GM23248 (cell line): ENCODE data around the gene DRG1. TPM values are rescaled to one million over a fixed set of nuclear protein-coding genes. Genes with fewer than 3 reads are reported as not detected.
"Not testable (repeated sequence)": the region's sequence is repeated elsewhere in the genome, so short reads cannot be mapped to it uniquely, and the experiment has no call there.

Source experiments
- DNase-seq: peaks from one replicate; pipeline ENCODE4 v3.0.0-alpha.2; 2015
- H2AFZ ChIP-seq: fragments of 200-600 bp; sonication (generic); 2 replicates; pipeline ENCODE4 v1.6.1; 2016; ENCODE audit warnings: antibody characterized with exemption
- H3F3A ChIP-seq: fragments of 200-600 bp; sonication (generic); 2 replicates; pipeline ENCODE4 v1.6.1; 2016; ENCODE audit warnings: mild to moderate bottlenecking, antibody characterized with exemption, mixed run types; ENCODE audit not compliant: insufficient read depth
- H3K27ac ChIP-seq: fragments of 200-600 bp; sonication (generic); 2 replicates; pipeline ENCODE4 v1.5.1; 2016; ENCODE audit warnings: mild to moderate bottlenecking
- H3K27me3 ChIP-seq: fragments of 200-600 bp; sonication (generic); replicated peaks from 2 replicates; pipeline ENCODE4 v1.6.1; 2016; ENCODE audit warnings: mild to moderate bottlenecking; ENCODE audit not compliant: insufficient read depth
- H3K36me3 ChIP-seq: fragments of 200-600 bp; sonication (generic); 2 replicates; pipeline ENCODE4 v1.6.1; 2016; ENCODE audit warnings: low read depth, mild to moderate bottlenecking
- H3K4me1 ChIP-seq: fragments of 200-600 bp; sonication (generic); 2 replicates; pipeline ENCODE4 v1.6.1; 2016; ENCODE audit warnings: mild to moderate bottlenecking; ENCODE audit not compliant: insufficient read depth
- H3K4me2 ChIP-seq: fragments of 200-600 bp; sonication (generic); one replicate; pipeline ENCODE4 v1.6.1; 2016; ENCODE audit warnings: mild to moderate bottlenecking; ENCODE audit not compliant: unreplicated experiment
- H3K4me3 ChIP-seq: fragments of 200-600 bp; sonication (generic); 2 replicates; pipeline ENCODE4 v1.5.1; 2016; ENCODE audit warnings: mild to moderate bottlenecking
- H3K79me2 ChIP-seq: fragments of 200-600 bp; sonication (generic); 2 replicates; pipeline ENCODE4 v1.6.1; 2016; ENCODE audit warnings: mild to moderate bottlenecking; ENCODE audit not compliant: insufficient read depth
- H3K9ac ChIP-seq: fragments of 200-600 bp; sonication (generic); 2 replicates; pipeline ENCODE4 v1.6.1; 2016; ENCODE audit warnings: mild to moderate bottlenecking
- H3K9me2 ChIP-seq: fragments of 200-600 bp; sonication (generic); 2 replicates; pipeline ENCODE4 v1.6.1; 2016; ENCODE audit warnings: mixed run types, mild to moderate bottlenecking, moderate library complexity; ENCODE audit not compliant: insufficient read depth
- H3K9me3 ChIP-seq: fragments of 200-600 bp; sonication (generic); one replicate; pipeline ENCODE4 v1.6.1; 2017; ENCODE audit warnings: low read depth
- H4K20me1 ChIP-seq: fragments of 200-600 bp; sonication (generic); 2 replicates; pipeline ENCODE4 v1.6.0; 2016; ENCODE audit not compliant: insufficient read depth
- EZH2 ChIP-seq: fragments of 200-600 bp; sonication (generic); IDR thresholded peaks from 2 replicates; pipeline ENCODE4 v1.6.1; 2018; ENCODE audit warnings: antibody characterized with exemption, mild to moderate bottlenecking; ENCODE audit not compliant: insufficient read depth, poor library complexity, severe bottlenecking
- EZH2phosphoT487 ChIP-seq: fragments of 200-600 bp; sonication (generic); IDR thresholded peaks from 2 replicates; pipeline ENCODE4 v1.6.1; 2018; ENCODE audit warnings: antibody characterized with exemption, moderate library complexity, mild to moderate bottlenecking, low read depth; ENCODE audit not compliant: insufficient read depth
- WGBS, 2 experiments: methylation state at CpG; one replicate each; pipeline ENCODE4 v1.1.6; 2015 to 2017; ENCODE audit warnings: low lambda C conversion rate in 2 of 2, low coverage in 1 of 2; ENCODE audit errors: missing lambda C conversion rate in 2 of 2; 5-methylcytosine and 5-hydroxymethylcytosine counted together
- in situ Hi-C: fragments of 300-500 bp; cut with MboI; formaldehyde crosslinking; loops from 2 replicates; pipeline ENCODE4 v1.15.0; 2020
- polyA plus RNA-seq: library from polyadenylated mRNA; unstranded; fragments of >200 nt; fragmentation: Nextera tagmentation; extraction: Ambion mirVana; gene quantifications from 2 replicates; pipeline ENCODE4 v1.2.1, GENCODE V29; 2016
- small RNA-seq: library from RNA; depleted of rRNA; stranded (forward); fragments of <200 nt; gene quantifications from one replicate; pipeline ENCODE3, GENCODE V24; 2014; ENCODE audit warnings: low read depth, low replicate concordance
- total RNA-seq: library from RNA; depleted of rRNA; stranded (reverse); fragments of >200 nt; shearing (Covaris generic); gene quantifications from 2 replicates; pipeline ENCODE4 v1.2.3, GENCODE V29; 2014; rRNA removed

Gene DRG1
- total and polyA plus RNA-seq, 2 experiments from 2014 or later, result 65.0 to 79.7 TPM

- Histone ChIP-seq H3K4me1 (peaks cover 15% of the 10 kb centered on the region), H2AFZ (no peak overlapping the region), H3K9me3 (no peaks in the 10 kb centered on the region), H3K9ac (no peak overlapping the region), H3K27ac (0 out of 2 replicates have a peak overlapping the region, but pooled peaks have one; percentile 47), H3K36me3 (peaks cover 28% of the 10 kb centered on the region), H3K79me2 (peaks cover 90% of the 10 kb centered on the region), H3K4me3 (no peak overlapping the region), H3F3A (peaks cover 21% of the 10 kb centered on the region), H3K27me3 (no peaks in the 10 kb centered on the region), H3K9me2 (no peaks in the 10 kb centered on the region), H3K4me2 (no peak overlapping the region), H4K20me1 (0 out of 2 replicates have a peak, but pooled peaks cover 4% of the 10 kb centered on the region)
- in situ Hi-C loops, result no loop called here
- TF ChIP-seq EZH2 (no peak), EZH2phosphoT487 (no peak)
- no peak for DNase-seq
- WGBS, 2 experiments, result 97 to 100% methylated on average over 3 of the region's 3 CpGs
Measured at GRCh38 chr22:31475800-31476199, 76.4 kb downstream of the DRG1 start.

GRCh38 chr22:31477329-31477728 is 77.9 kb downstream of the DRG1 start:
- H3K4me1 ChIP-seq, result peaks cover 15% of the 10 kb centered on the region
- no peak overlapping the region for H3K4me2 ChIP-seq
- peaks cover 39% of the 10 kb centered on the region for H3K36me3 ChIP-seq
- TF ChIP-seq EZH2 (no peak), EZH2phosphoT487 (no peak)
- in situ Hi-C loops, result no loop called here
- H4K20me1 ChIP-seq, result 0 out of 2 replicates have a peak, but pooled peaks cover 4% of the 10 kb centered on the region
- DNase-seq, result no peak
- H3K27me3 ChIP-seq, result no peaks in the 10 kb centered on the region
- H3K4me3 ChIP-seq, result no peak overlapping the region
- WGBS, 2 experiments, result 97 to 100% methylated on average over 4 of the region's 4 CpGs
- peaks cover 91% of the 10 kb centered on the region for H3K79me2 ChIP-seq
- H3K9me3 ChIP-seq, result no peaks in the 10 kb centered on the region
- no peaks in the 10 kb centered on the region for H3K9me2 ChIP-seq
- peaks cover 21% of the 10 kb centered on the region for H3F3A ChIP-seq
- no peak overlapping the region for H3K9ac ChIP-seq
- H2AFZ ChIP-seq, result no peak overlapping the region
- no peak overlapping the region for H3K27ac ChIP-seq

- H3K36me3 ChIP-seq, result peaks cover 48% of the 10 kb centered on the region
- peaks cover 97% of the 10 kb centered on the region for H3K79me2 ChIP-seq
- peaks cover 2% of the 10 kb centered on the region; the same call in 1 of the 2 replicates for H3F3A ChIP-seq
- no peak overlapping the region for H2AFZ ChIP-seq
- TF ChIP-seq EZH2phosphoT487 (no peak), EZH2 (no peak)
- H4K20me1 ChIP-seq, result no peaks in the 10 kb centered on the region
- H3K9me3 ChIP-seq, result no peaks in the 10 kb centered on the region
- no peak overlapping the region for H3K9ac ChIP-seq
- no peaks in the 10 kb centered on the region for H3K4me1 ChIP-seq
- no peak overlapping the region for H3K4me3 ChIP-seq
- no peak for DNase-seq
- no peak overlapping the region for H3K27ac ChIP-seq
- H3K27me3 ChIP-seq, result no peaks in the 10 kb centered on the region
- H3K9me2 ChIP-seq, result no peaks in the 10 kb centered on the region
- no peak overlapping the region for H3K4me2 ChIP-seq
- in situ Hi-C loops, result no loop called here
- 94 to 96% methylated on average over 3 of the region's 3 CpGs for WGBS, 2 experiments
Measured at GRCh38 chr22:31481129-31481528, 81.7 kb downstream of the DRG1 start.

GRCh38 chr22:31482470-31482869 is 83.1 kb downstream of the DRG1 start:
- H3K4me3 ChIP-seq, H3K27ac ChIP-seq, H3K9me3 ChIP-seq, H3K4me2 ChIP-seq, H3F3A ChIP-seq, H3K9me2 ChIP-seq, H3K27me3 ChIP-seq, H4K20me1 ChIP-seq, H3K4me1 ChIP-seq, H3K9ac ChIP-seq, in situ Hi-C loops, H2AFZ ChIP-seq, DNase-seq: not testable (repeated sequence)
- H3K79me2 ChIP-seq, result peaks cover 97% of the 10 kb centered on the region
- WGBS, 2 experiments, result 90 to 92% methylated on average over 8 of the region's 8 CpGs
- H3K36me3 ChIP-seq, result peaks cover 39% of the 10 kb centered on the region

Small RNAs within 50 kb of the gene (small RNA-seq; reads per million reads assigned to genes)
- gene RNU6-28P, result not detected
- gene RNU6-338P, result not detected

Other genes with a start within 250 kb of the DRG1 start
- gene RNF185, start 239.4 kb upstream of the DRG1 start, total RNA-seq, result 46.2 and 47.3 TPM in 2 replicates
- 49.8 and 52.0 TPM in 2 replicates for gene RNF185, start 239.4 kb upstream of the DRG1 start, polyA plus RNA-seq
- gene LIMK2, start 187.3 kb upstream of the DRG1 start, total RNA-seq, result 19.3 and 19.5 TPM in 2 replicates
- gene LIMK2, start 187.3 kb upstream of the DRG1 start, polyA plus RNA-seq, result 10.7 and 11.1 TPM in 2 replicates
- gene PIK3IP1, start 107.1 kb upstream of the DRG1 start, total RNA-seq, result 8.3 and 16.1 TPM in 2 replicates
- 10.0 and 11.1 TPM in 2 replicates for gene PIK3IP1, start 107.1 kb upstream of the DRG1 start, polyA plus RNA-seq
- 9.4 and 9.6 TPM in 2 replicates for gene PATZ1, start 53.3 kb upstream of the DRG1 start, total RNA-seq
- 1.3 and 1.6 TPM in 2 replicates for gene PATZ1, start 53.3 kb upstream of the DRG1 start, polyA plus RNA-seq
- gene EIF4ENIF1, start 90.2 kb downstream of the DRG1 start, total RNA-seq, result 6.2 and 13.5 TPM in 2 replicates
- 13.9 and 18.2 TPM in 2 replicates for gene EIF4ENIF1, start 90.2 kb downstream of the DRG1 start, polyA plus RNA-seq
- gene SFI1, start 96.9 kb downstream of the DRG1 start, total RNA-seq, result 17.5 and 21.6 TPM in 2 replicates
- gene SFI1, start 96.9 kb downstream of the DRG1 start, polyA plus RNA-seq, result 9.0 and 10.1 TPM in 2 replicates